Hepatocyte (in vitro differentiated cells): Measurements from ENCODE around the gene CATSPER3. TPM values are rescaled to one million over a fixed set of nuclear protein-coding genes. Genes with fewer than 3 reads are reported as not detected.

Source experiments
- DNase-seq: peaks from one replicate; pipeline ENCODE4 v3.0.0-alpha.2; 2016; ENCODE audit warnings: low spot score
- H2AFZ ChIP-seq: fragments of 200-600 bp; sonication (generic); 2 replicates; pipeline ENCODE4 v1.6.0; 2016; ENCODE audit warnings: antibody characterized with exemption, mild to moderate bottlenecking
- H3K27ac ChIP-seq: fragments of 200-600 bp; sonication (generic); 2 replicates; pipeline ENCODE4 v1.5.1; 2016; ENCODE audit warnings: mild to moderate bottlenecking
- H3K27me3 ChIP-seq: fragments of 200-600 bp; sonication (generic); 2 replicates; pipeline ENCODE4 v1.6.1; 2016
- H3K36me3 ChIP-seq: fragments of 200-600 bp; sonication (generic); replicated peaks from 2 replicates; pipeline ENCODE4 v1.5.1; 2016; ENCODE audit warnings: low read depth; ENCODE audit not compliant: insufficient read depth
- H3K4me1 ChIP-seq: fragments of 200-600 bp; sonication (generic); 2 replicates; pipeline ENCODE4 v1.5.1; 2016; ENCODE audit warnings: mild to moderate bottlenecking, moderate library complexity; ENCODE audit not compliant: insufficient read depth
- H3K4me2 ChIP-seq: fragments of 200-600 bp; sonication (generic); 2 replicates; pipeline ENCODE4 v1.6.0; 2016
- H3K4me3 ChIP-seq: fragments of 200-600 bp; sonication (generic); 2 replicates; pipeline ENCODE4 v1.5.1; 2016; ENCODE audit warnings: mild to moderate bottlenecking
- H3K79me2 ChIP-seq: fragments of 200-600 bp; sonication (generic); 2 replicates; pipeline ENCODE4 v1.6.0; 2017; ENCODE audit warnings: mild to moderate bottlenecking
- H3K9me2 ChIP-seq: fragments of 200-600 bp; sonication (generic); replicated peaks from 2 replicates; pipeline ENCODE4 v1.6.0; 2017; ENCODE audit warnings: mild to moderate bottlenecking; ENCODE audit not compliant: insufficient read depth
- H3K9me3 ChIP-seq: fragments of 200-600 bp; sonication (generic); 2 replicates; pipeline ENCODE4 v1.5.1; 2016; ENCODE audit warnings: low read depth, mild to moderate bottlenecking
- H4K20me1 ChIP-seq: fragments of 200-600 bp; sonication (generic); 2 replicates; pipeline ENCODE4 v1.6.0; 2016; ENCODE audit warnings: mild to moderate bottlenecking; ENCODE audit not compliant: insufficient read depth, poor library complexity, severe bottlenecking
- EZH2 ChIP-seq: fragments of 200-600 bp; sonication (generic); IDR thresholded peaks from 2 replicates; pipeline ENCODE4 v1.6.1; 2016; ENCODE audit warnings: antibody characterized with exemption, mild to moderate bottlenecking, borderline replicate concordance
- EZH2phosphoT487 ChIP-seq: fragments of 200-600 bp; sonication (generic); IDR thresholded peaks from one replicate; pipeline ENCODE4 v1.6.1; 2018; ENCODE audit warnings: antibody characterized with exemption, mild to moderate bottlenecking, low read depth, moderate library complexity; ENCODE audit not compliant: unreplicated experiment, severe bottlenecking
- WGBS: methylation state at CpG from one replicate; pipeline ENCODE4 v1.1.6; 2016; ENCODE audit warnings: low lambda C conversion rate; ENCODE audit errors: missing lambda C conversion rate; 5-methylcytosine and 5-hydroxymethylcytosine counted together
- microRNA counts: library from miRNA; unstranded; fragments of <30 nt; microRNA quantifications from one replicate; lab custom pipeline; 2017
- microRNA-seq: library from miRNA; unstranded; fragments of <30 nt; microRNA quantifications from one replicate; pipeline ENCODE4, GENCODE V29; 2017
- polyA plus RNA-seq: library from polyadenylated mRNA; unstranded; fragments of >200 nt; fragmentation: Nextera tagmentation; extraction: Ambion mirVana; gene quantifications from 2 replicates; pipeline ENCODE4 v1.2.1, GENCODE V29; 2016
- small RNA-seq: library from RNA; depleted of rRNA; stranded (forward); fragments of <200 nt; gene quantifications from one replicate; pipeline ENCODE3, GENCODE V24; 2014
- total RNA-seq: library from RNA; depleted of rRNA; stranded (reverse); fragments of >200 nt; gene quantifications from 2 replicates; pipeline ENCODE4 v1.2.3, GENCODE V29; 2014
- TF ChIP-seq, protein P1 (sequence below): fragments of 200-600 bp; sonication (generic); IDR thresholded peaks from 2 replicates; pipeline ENCODE4 v1.5.1; 2016; ENCODE audit warnings: antibody characterized with exemption, mild to moderate bottlenecking; ENCODE audit not compliant: poor library complexity

Gene CATSPER3
- total and polyA plus RNA-seq, 2 experiments from 2014 or later: 0.59 TPM; not detected in 1

DNA sequence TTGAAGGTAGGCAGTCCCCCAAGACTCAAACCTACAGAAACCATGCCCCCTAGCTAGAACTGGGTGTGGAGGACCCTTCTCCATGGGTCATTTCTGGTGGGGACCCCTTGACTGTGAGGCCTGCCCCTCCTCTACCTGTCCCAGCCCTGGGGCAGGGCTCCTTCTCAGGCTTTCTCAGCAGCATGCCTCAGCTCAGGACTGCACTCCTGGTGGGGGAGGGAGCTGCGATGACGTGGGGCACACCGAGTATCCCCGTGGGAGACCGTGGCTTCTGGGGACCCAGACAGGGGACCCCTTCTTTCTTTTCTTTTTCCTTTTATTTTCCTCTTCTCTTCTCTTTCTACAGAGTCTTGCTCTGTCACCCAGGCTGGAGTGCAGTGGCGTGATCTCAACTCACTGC, 93.3 kb downstream of the CATSPER3 start:
- no peak overlapping the region for H2AFZ ChIP-seq

More for the DNA sequence above, 93.3 kb downstream of the CATSPER3 start:
- Histone ChIP-seq H3K4me1 (no peaks in the 10 kb centered on the region), H3K4me2 (no peak overlapping the region), H3K9me3 (no peaks in the 10 kb centered on the region), H4K20me1 (no peaks in the 10 kb centered on the region), H3K79me2 (no peaks in the 10 kb centered on the region), H3K9me2 (no peaks in the 10 kb centered on the region), H3K27ac (no peak overlapping the region), H3K27me3 (no peaks in the 10 kb centered on the region), H3K36me3 (no peaks in the 10 kb centered on the region), H3K4me3 (no peak overlapping the region)
- WGBS: 97% methylated on average over 6 of the region's 6 CpGs
- TF ChIP-seq, protein P1, sequence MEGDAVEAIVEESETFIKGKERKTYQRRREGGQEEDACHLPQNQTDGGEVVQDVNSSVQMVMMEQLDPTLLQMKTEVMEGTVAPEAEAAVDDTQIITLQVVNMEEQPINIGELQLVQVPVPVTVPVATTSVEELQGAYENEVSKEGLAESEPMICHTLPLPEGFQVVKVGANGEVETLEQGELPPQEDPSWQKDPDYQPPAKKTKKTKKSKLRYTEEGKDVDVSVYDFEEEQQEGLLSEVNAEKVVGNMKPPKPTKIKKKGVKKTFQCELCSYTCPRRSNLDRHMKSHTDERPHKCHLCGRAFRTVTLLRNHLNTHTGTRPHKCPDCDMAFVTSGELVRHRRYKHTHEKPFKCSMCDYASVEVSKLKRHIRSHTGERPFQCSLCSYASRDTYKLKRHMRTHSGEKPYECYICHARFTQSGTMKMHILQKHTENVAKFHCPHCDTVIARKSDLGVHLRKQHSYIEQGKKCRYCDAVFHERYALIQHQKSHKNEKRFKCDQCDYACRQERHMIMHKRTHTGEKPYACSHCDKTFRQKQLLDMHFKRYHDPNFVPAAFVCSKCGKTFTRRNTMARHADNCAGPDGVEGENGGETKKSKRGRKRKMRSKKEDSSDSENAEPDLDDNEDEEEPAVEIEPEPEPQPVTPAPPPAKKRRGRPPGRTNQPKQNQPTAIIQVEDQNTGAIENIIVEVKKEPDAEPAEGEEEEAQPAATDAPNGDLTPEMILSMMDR: no peak
- TF ChIP-seq EZH2 (no peak), EZH2phosphoT487 (no peak)
- no peak for DNase-seq

MicroRNAs within 50 kb of the gene (microRNA counts, 767-probe panel; counts per million panel counts)
- microRNA hsa-miR-4461 (lab: Ali Mortazavi, UCI): not detected

Small RNAs within 50 kb of the gene (microRNA-seq; reads per million reads assigned to microRNA genes)
- not detected for gene MIR4461

Small RNAs within 50 kb of the gene (small RNA-seq; reads per million reads assigned to genes)
- gene MIR4461 (not detected), gene MTND3P25 (not detected), gene MTND4LP30 (not detected)

Other genes starting within 250 kb of the CATSPER3 start
- 33.5 and 33.8 TPM in 2 replicates for gene CAMLG, start 229.4 kb upstream of the CATSPER3 start, total RNA-seq
- 27.3 and 37.1 TPM in 2 replicates for gene CAMLG, start 229.4 kb upstream of the CATSPER3 start, polyA plus RNA-seq
- 27.0 and 31.0 TPM in 2 replicates for gene DDX46, start 209.1 kb upstream of the CATSPER3 start, total RNA-seq
- 15.3 and 24.6 TPM in 2 replicates for gene DDX46, start 209.1 kb upstream of the CATSPER3 start, polyA plus RNA-seq
- gene C5orf24, start 121.9 kb upstream of the CATSPER3 start, total RNA-seq: 67.0 and 70.4 TPM in 2 replicates
- 27.3 and 29.2 TPM in 2 replicates for gene C5orf24, start 121.9 kb upstream of the CATSPER3 start, polyA plus RNA-seq
- gene TXNDC15, start 93.5 kb upstream of the CATSPER3 start, total RNA-seq: 76.0 and 95.4 TPM in 2 replicates
- 56.7 and 58.0 TPM in 2 replicates for gene TXNDC15, start 93.5 kb upstream of the CATSPER3 start, polyA plus RNA-seq
- 5.2 and 7.6 TPM in 2 replicates for gene PCBD2, start 62.8 kb upstream of the CATSPER3 start, total RNA-seq
- 14.0 and 15.3 TPM in 2 replicates for gene PCBD2, start 62.8 kb upstream of the CATSPER3 start, polyA plus RNA-seq
- gene PITX1, start 66.3 kb downstream of the CATSPER3 start, total RNA-seq: 62.9 and 64.9 TPM in 2 replicates
- 141 and 156 TPM in 2 replicates for gene PITX1, start 66.3 kb downstream of the CATSPER3 start, polyA plus RNA-seq